CD4-positive, CD25-positive, alpha-beta regulatory T cell (primary cell): Measurements from ENCODE around the gene GULP1. TPM values are rescaled to one million over a fixed set of nuclear protein-coding genes. Genes with fewer than 3 reads are reported as not detected.
"Not testable (repeated sequence)": the region's sequence is repeated elsewhere in the genome, so short reads cannot be mapped to it uniquely, and the experiment has no call there.

Source experiments
- ATAC-seq, 2 donors: fragments of 150-1000 bp; cut with Tn5 transposase; one replicate each; pipeline ENCODE4 v1.10.0; 2021; ENCODE audit warnings: low read depth in 2 of 2, moderate number of reproducible peaks in 2 of 2, moderate library complexity in 1 of 2
- DNase-seq, 3 donors: peaks; one replicate each; pipeline versions ENCODE4 v3.0.0 to v3.0.0-alpha.2; 2012 to 2022; ENCODE audit warnings: mixed read lengths in 1 of 3
- H3K27ac ChIP-seq: one replicate; pipeline ENCODE4 v1.7.0; 2013; ENCODE audit warnings: mild to moderate bottlenecking, low read length; ENCODE audit not compliant: insufficient read depth, poor library complexity, severe bottlenecking
- H3K27me3 ChIP-seq: one replicate; pipeline ENCODE4 v1.7.0; 2013; ENCODE audit warnings: low read length; ENCODE audit not compliant: control insufficient read depth, insufficient read depth
- H3K36me3 ChIP-seq: one replicate; pipeline ENCODE4 v1.7.0; 2013; ENCODE audit warnings: mild to moderate bottlenecking, low read length, moderate library complexity; ENCODE audit not compliant: control insufficient read depth, insufficient read depth
- H3K4me1 ChIP-seq: 2 replicates; pipeline ENCODE4 v1.7.0; 2013; ENCODE audit warnings: mild to moderate bottlenecking, low read length; ENCODE audit not compliant: insufficient read depth, control insufficient read depth, poor library complexity, severe bottlenecking
- H3K4me3 ChIP-seq: one replicate; pipeline ENCODE4 v1.7.0; 2013; ENCODE audit warnings: low read depth, mild to moderate bottlenecking, low read length, moderate library complexity
- H3K9me3 ChIP-seq, 2 experiments: 1 replicate in 1 of 2; 2 replicates in 1 of 2; pipeline ENCODE4 v1.7.0; 2013; ENCODE audit warnings: low read length in 2 of 2, mild to moderate bottlenecking in 1 of 2, moderate library complexity in 1 of 2; ENCODE audit not compliant: control insufficient read depth in 2 of 2
- H3K27ac Mint-ChIP-seq, 3 donors: one replicate each; pipeline ENCODE4 v1.8.0; 2020 to 2022; ENCODE audit warnings: mild to moderate bottlenecking in 3 of 3, mixed read lengths in 3 of 3, moderate library complexity in 2 of 3
- H3K27me3 Mint-ChIP-seq: one replicate; pipeline ENCODE4 v1.8.0; 2022; ENCODE audit warnings: mild to moderate bottlenecking, mixed read lengths
- H3K36me3 Mint-ChIP-seq: one replicate; pipeline ENCODE4 v1.8.0; 2020; ENCODE audit warnings: mixed read lengths
- H3K4me1 Mint-ChIP-seq, 4 donors: one replicate each; pipeline ENCODE4 v1.8.0; 2020 to 2022; ENCODE audit warnings: mixed read lengths in 4 of 4, mild to moderate bottlenecking in 1 of 4
- H3K4me3 Mint-ChIP-seq, 4 donors: one replicate each; pipeline ENCODE4 v1.8.0; 2020 to 2022; ENCODE audit warnings: mild to moderate bottlenecking in 4 of 4, mixed read lengths in 4 of 4, moderate library complexity in 3 of 4
- H3K9me3 Mint-ChIP-seq, 7 donors: one replicate each; pipeline ENCODE4 v1.8.0; 2020 to 2022; ENCODE audit warnings: mixed read lengths in 7 of 7, mild to moderate bottlenecking in 3 of 7, moderate library complexity in 2 of 7
- polyA plus RNA-seq, 4 donors: library from polyadenylated mRNA; unstranded; fragments of 300-500 nt; fragmentation: Illumina TruSeq; gene quantifications; one replicate each; pipeline ENCODE4 v1.2.3, GENCODE V29; 2021
- total RNA-seq: library from RNA; stranded (reverse); gene quantifications from one replicate; pipeline ENCODE4 v1.2.3, GENCODE V29; 2022

Gene GULP1
- total and polyA plus RNA-seq, 5 donors from 2014 or later, result not detected

DNA sequence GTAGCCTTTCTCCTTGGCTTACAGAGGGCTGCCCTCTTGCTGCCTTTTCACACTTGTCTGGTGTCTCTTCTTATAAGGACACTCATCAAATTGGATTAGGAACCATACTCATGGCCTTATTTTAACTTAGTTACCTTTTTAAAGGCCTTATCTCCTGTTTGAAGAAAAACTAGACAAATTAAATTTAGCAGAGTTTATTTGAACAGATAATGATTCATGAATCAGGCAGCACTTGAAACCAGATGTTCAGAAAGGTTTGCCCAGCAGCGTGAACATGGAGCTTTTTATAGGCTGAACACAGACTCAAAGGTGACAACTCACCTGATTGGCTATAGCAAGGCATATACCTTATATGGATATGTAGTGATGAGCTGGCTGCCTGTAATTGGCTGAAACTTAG lies 238.0 kb downstream of the GULP1 start:
- no peaks in the 10 kb centered on the region for H3K4me1 Mint-ChIP-seq
- H3K36me3 Mint-ChIP-seq, result no peaks in the 10 kb centered on the region
- Histone ChIP-seq H3K9me3 (no peaks in the 10 kb centered on the region), H3K4me1 (no peaks in the 10 kb centered on the region), H3K27me3 (no peaks in the 10 kb centered on the region), H3K36me3 (no peaks in the 10 kb centered on the region), H3K27ac (no peak overlapping the region), H3K4me3 (no peak overlapping the region)
- no peak overlapping the region for H3K4me3 Mint-ChIP-seq
- H3K27me3 Mint-ChIP-seq, result peaks cover 4% of the 10 kb centered on the region
- H3K27ac Mint-ChIP-seq, result no peak overlapping the region
- ATAC-seq (no peak), DNase-seq (no peak)
- peaks cover 0 to 3% (median 0%) of the 10 kb centered on the region in 7 donors for H3K9me3 Mint-ChIP-seq

DNA sequence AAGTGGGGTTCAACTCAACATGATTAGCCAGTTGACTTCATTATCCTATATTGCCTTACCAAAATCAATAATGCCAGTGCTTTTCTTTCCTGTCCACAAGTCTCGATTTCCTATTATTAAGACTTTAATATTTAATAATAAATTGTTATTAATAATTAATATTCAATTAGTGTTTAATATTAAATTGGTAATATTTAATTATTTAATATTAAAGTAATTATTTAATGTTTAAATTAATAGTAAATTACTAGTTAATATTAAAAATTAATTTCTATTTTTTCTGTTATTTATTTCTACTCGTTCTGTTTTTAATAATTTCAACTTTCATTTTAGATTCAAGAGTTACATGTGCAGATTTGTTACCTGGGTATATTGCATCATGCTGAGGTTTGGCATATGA lies 243.2 kb downstream of the GULP1 start:
- Mint-ChIP-seq H3K27ac (no peak overlapping the region), H3K36me3 (no peaks in the 10 kb centered on the region), H3K4me3 (no peak overlapping the region), H3K9me3 (peaks cover 0 to 12% (median 3%) of the 10 kb centered on the region in 7 donors), H3K4me1 (no peaks in the 10 kb centered on the region), H3K27me3 (no peaks in the 10 kb centered on the region)
- Histone ChIP-seq H3K27ac (no peak overlapping the region), H3K9me3 (no peaks in the 10 kb centered on the region), H3K27me3 (no peaks in the 10 kb centered on the region), H3K4me3 (no peak overlapping the region), H3K4me1 (no peaks in the 10 kb centered on the region), H3K36me3 (no peaks in the 10 kb centered on the region)
- DNase-seq (no peak), ATAC-seq (no peak)

- no peak overlapping the region for H3K27ac Mint-ChIP-seq
- no peaks in the 10 kb centered on the region for H3K4me1 Mint-ChIP-seq
- Histone ChIP-seq H3K4me3 (no peak overlapping the region), H3K4me1 (no peaks in the 10 kb centered on the region), H3K36me3 (no peaks in the 10 kb centered on the region), H3K9me3 (no peaks in the 10 kb centered on the region), H3K27ac (no peak overlapping the region), H3K27me3 (no peaks in the 10 kb centered on the region)
- no peak for ATAC-seq
- H3K36me3 Mint-ChIP-seq, result no peaks in the 10 kb centered on the region
- peaks cover 0 to 6% (median 1%) of the 10 kb centered on the region in 7 donors for H3K9me3 Mint-ChIP-seq
- DNase-seq, result no peak
- H3K27me3 Mint-ChIP-seq, result no peaks in the 10 kb centered on the region
- no peak overlapping the region for H3K4me3 Mint-ChIP-seq
These were observed 260.0 kb downstream of the GULP1 start for GRCh38 chr2:188551671-188552070.

- Histone ChIP-seq H3K4me3 (no peak overlapping the region), H3K36me3 (no peaks in the 10 kb centered on the region), H3K27me3 (no peaks in the 10 kb centered on the region), H3K4me1 (no peaks in the 10 kb centered on the region), H3K27ac (no peak overlapping the region), H3K9me3 (peaks cover 0 to 5% of the 10 kb centered on the region in 2 experiments)
- ATAC-seq (no peak), DNase-seq (no peak)
- Mint-ChIP-seq H3K27ac (no peak overlapping the region), H3K4me1 (no peaks in the 10 kb centered on the region), H3K4me3 (no peak overlapping the region), H3K36me3 (no peaks in the 10 kb centered on the region), H3K27me3 (no peaks in the 10 kb centered on the region), H3K9me3 (peaks cover 0 to 24% (median 8%) of the 10 kb centered on the region in 7 donors)
These were observed 265.4 kb downstream of the GULP1 start for GRCh38 chr2:188557081-188557480.

- not testable (repeated sequence) for H3K36me3 Mint-ChIP-seq, H3K4me3 ChIP-seq, H3K27ac Mint-ChIP-seq, ATAC-seq, H3K4me1 Mint-ChIP-seq, H3K4me3 Mint-ChIP-seq, H3K27me3 Mint-ChIP-seq, DNase-seq, H3K4me1 ChIP-seq, H3K27ac ChIP-seq, H3K27me3 ChIP-seq, H3K9me3 ChIP-seq, H3K36me3 ChIP-seq
- H3K9me3 Mint-ChIP-seq, result peaks cover 0 to 20% (median 8%) of the 10 kb centered on the region in 7 donors
These were observed 267.8 kb downstream of the GULP1 start for GRCh38 chr2:188559455-188559854.

- DNase-seq (no peak), ATAC-seq (no peak)
- H3K4me3 ChIP-seq, result no peak overlapping the region
- Mint-ChIP-seq H3K27ac (no peak overlapping the region), H3K27me3 (no peaks in the 10 kb centered on the region), H3K36me3 (no peaks in the 10 kb centered on the region), H3K4me3 (no peak overlapping the region), H3K9me3 (peaks cover 0 to 20% (median 6%) of the 10 kb centered on the region in 7 donors), H3K4me1 (no peaks in the 10 kb centered on the region)
- no peaks in the 10 kb centered on the region for H3K4me1 ChIP-seq
- H3K36me3 ChIP-seq, result no peaks in the 10 kb centered on the region
- peaks cover 0 to 5% of the 10 kb centered on the region in 2 experiments for H3K9me3 ChIP-seq
- no peak overlapping the region for H3K27ac ChIP-seq
- no peaks in the 10 kb centered on the region for H3K27me3 ChIP-seq
These were observed 269.9 kb downstream of the GULP1 start for GRCh38 chr2:188561473-188561979.

- Histone ChIP-seq H3K27ac (no peak overlapping the region), H3K4me1 (no peaks in the 10 kb centered on the region), H3K4me3 (no peak overlapping the region), H3K36me3 (no peaks in the 10 kb centered on the region), H3K27me3 (no peaks in the 10 kb centered on the region), H3K9me3 (no peaks in the 10 kb centered on the region)
- H3K27me3 Mint-ChIP-seq, result no peaks in the 10 kb centered on the region
- ATAC-seq (no peak), DNase-seq (no peak)
- peaks cover 0 to 2% (median 0%) of the 10 kb centered on the region in 7 donors for H3K9me3 Mint-ChIP-seq
- no peak overlapping the region for H3K4me3 Mint-ChIP-seq
- H3K4me1 Mint-ChIP-seq, result no peaks in the 10 kb centered on the region
- no peak overlapping the region for H3K27ac Mint-ChIP-seq
- no peaks in the 10 kb centered on the region for H3K36me3 Mint-ChIP-seq
These were observed 277.9 kb downstream of the GULP1 start for GRCh38 chr2:188569431-188570165.

DNA sequence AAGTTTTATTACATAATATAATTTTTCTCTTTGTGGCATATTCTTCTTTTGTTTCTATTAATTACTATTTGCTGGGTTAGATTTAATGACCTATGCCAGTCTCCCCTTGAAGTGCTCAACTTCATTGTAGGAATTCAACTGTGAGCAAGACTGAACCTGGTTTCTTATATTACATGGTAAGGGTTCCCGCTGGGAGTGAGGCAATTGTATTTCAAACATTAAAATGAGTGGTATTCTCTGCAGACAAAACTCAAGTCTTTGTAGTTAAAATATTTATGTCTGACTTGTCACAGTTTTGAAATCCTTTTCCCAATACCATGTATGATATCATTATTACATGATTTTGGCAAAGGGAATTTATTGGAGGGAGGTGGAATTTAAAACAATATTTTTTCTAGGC lies 278.7 kb downstream of the GULP1 start:
- Histone ChIP-seq H3K4me3 (no peak overlapping the region), H3K4me1 (no peaks in the 10 kb centered on the region), H3K9me3 (no peaks in the 10 kb centered on the region), H3K27me3 (no peaks in the 10 kb centered on the region), H3K36me3 (no peaks in the 10 kb centered on the region), H3K27ac (no peak overlapping the region)
- Mint-ChIP-seq H3K27me3 (no peaks in the 10 kb centered on the region), H3K4me3 (no peak overlapping the region), H3K4me1 (no peaks in the 10 kb centered on the region), H3K27ac (no peak overlapping the region), H3K36me3 (no peaks in the 10 kb centered on the region), H3K9me3 (peaks cover 0 to 2% (median 0%) of the 10 kb centered on the region in 7 donors)
- ATAC-seq, result no peak
- DNase-seq, result no peak
